HG02943 (cell line): ENCODE results near the gene GSK3B.
"Not testable (repeated sequence)": the region's sequence is repeated elsewhere in the genome, so short reads cannot be mapped to it uniquely, and the experiment has no call there.

ENCODE experiments used
- ATAC-seq: cut with Tn5 transposase; IDR thresholded peaks from one replicate; pipeline ENCODE4 v1.9.1; 2021; ENCODE audit warnings: mild to moderate bottlenecking, low read depth, moderate library complexity; ENCODE audit not compliant: unreplicated experiment

GSK3B gene

GRCh38 chr3:120057626-120058025 lies 36.6 kb downstream of the GSK3B start:
- peak; percentile 71 for ATAC-seq

GRCh38 chr3:120057029-120057428 lies 37.2 kb downstream of the GSK3B start:
- no peak for ATAC-seq

DNA sequence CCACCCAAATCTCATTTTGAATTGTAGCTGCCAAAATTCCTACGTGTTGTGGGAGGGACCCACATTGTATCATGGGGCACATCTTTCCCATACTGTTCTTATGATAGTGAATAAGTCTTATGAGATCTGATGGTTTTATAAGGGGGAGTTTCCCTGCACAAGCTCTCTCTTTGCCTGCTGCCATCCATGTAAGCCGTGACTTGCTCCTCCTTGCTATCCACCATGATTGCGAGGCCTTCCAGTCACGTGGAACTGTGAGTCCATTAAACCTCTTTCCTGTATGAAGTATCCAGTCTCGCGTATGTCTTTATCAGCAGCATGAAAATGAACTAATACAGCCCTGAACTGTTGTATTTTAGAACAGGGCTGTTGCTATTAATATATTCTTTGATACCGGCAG lies 40.6 kb downstream of the GSK3B start:
- not testable (repeated sequence) for ATAC-seq

GRCh38 chr3:120052677-120053076 lies 41.6 kb downstream of the GSK3B start:
- ATAC-seq, result peak; percentile 31

GRCh38 chr3:120052225-120052624 lies 42.0 kb downstream of the GSK3B start:
- ATAC-seq, result peak; percentile 82

GRCh38 chr3:120051570-120051969 lies 42.7 kb downstream of the GSK3B start:
- not testable (repeated sequence) for ATAC-seq

- no peak for ATAC-seq
These were observed 44.2 kb downstream of the GSK3B start for GRCh38 chr3:120049881-120050539.

DNA sequence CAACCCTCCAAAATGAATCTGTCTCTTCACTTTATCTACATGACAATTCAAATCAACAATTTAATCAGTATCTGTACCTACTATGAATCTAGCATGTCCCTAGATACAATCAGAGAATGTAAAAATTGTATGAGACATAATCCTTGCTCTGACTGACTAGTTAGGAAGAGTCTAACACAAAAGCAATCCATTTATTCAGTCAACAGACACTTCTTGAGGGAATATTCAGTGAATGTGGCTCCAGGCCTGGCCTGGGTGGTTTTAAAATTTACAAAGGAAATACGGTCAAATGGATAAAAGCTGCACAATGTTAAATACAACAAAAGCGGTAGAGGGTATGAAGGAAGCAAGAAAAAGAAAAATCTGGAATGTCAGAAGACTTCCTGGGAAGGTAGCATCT lies 45.2 kb downstream of the GSK3B start:
- ATAC-seq, result no peak

GRCh38 chr3:120048355-120049041 lies 45.7 kb downstream of the GSK3B start:
- no peak for ATAC-seq

- no peak for ATAC-seq
These were observed 46.6 kb downstream of the GSK3B start for GRCh38 chr3:120047686-120048085.

DNA sequence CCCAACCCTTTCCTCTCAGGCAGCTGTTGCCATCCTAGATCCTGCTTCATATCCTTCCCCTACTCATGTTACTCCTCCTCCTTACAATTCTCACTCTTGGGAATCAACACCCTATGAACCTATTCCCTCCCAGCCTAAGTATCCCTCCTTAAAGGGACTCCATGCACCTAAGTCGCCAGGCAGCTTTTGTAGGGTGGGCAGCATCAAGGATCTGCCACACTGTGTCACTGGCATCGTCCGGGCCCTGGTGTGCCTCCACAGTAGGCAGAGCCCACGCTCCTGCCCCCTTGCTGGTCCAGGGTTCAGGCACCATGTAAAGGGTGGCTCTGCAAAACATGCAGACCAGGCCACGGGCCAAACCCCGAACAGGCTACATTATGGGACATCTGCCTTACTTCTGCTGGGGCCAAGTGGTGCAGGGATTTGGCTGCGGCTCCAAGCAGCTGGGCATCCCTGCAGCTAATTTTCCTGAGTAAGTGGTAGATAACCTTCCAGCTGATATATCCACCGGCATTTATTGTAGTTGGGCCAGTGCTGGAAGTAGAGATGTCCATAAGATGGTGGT lies 53.4 kb downstream of the GSK3B start:
- no peak for ATAC-seq

GRCh38 chr3:120039642-120040610 lies 54.3 kb downstream of the GSK3B start:
- no peak for ATAC-seq

GRCh38 chr3:120033596-120033995 lies 60.7 kb downstream of the GSK3B start:
- ATAC-seq, result no peak

DNA sequence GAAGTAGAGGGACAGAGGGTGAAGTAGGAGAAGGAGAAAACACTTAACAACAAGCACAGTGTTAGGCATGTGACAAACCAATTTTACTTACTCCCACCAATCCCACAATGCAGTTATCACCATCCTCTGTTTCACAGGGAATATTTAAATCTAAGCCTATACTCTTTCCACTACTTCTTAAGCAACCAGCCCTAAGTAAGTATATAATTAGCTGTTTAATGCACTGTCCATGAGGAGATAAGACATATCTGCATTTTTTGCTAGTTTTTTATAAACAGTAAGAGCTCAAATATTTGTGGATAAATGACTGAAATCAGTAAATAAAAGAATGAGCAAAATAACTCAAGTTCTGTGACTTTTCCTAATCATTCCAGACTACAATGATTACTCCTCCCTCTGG lies 62.7 kb downstream of the GSK3B start:
- no peak for ATAC-seq

DNA sequence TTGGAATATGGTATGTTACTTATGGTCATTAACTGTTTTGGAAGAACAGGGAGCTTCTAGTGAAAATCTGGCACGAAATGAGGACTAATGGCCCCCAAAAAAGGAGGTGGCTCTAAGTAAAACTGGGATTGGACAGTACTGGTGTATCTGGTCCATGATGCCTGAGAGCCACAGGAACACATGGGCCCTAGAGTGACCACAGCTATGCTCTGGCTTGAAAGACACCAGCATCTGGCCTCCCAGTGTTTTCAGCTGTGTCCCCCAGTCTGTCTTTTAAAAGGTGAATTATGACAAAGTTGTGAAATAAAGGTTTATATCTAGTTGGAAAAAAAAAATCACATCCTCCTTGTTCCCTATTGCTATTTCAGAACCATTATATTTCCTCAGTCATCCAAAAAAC lies 64.5 kb downstream of the GSK3B start:
- no peak for ATAC-seq

DNA sequence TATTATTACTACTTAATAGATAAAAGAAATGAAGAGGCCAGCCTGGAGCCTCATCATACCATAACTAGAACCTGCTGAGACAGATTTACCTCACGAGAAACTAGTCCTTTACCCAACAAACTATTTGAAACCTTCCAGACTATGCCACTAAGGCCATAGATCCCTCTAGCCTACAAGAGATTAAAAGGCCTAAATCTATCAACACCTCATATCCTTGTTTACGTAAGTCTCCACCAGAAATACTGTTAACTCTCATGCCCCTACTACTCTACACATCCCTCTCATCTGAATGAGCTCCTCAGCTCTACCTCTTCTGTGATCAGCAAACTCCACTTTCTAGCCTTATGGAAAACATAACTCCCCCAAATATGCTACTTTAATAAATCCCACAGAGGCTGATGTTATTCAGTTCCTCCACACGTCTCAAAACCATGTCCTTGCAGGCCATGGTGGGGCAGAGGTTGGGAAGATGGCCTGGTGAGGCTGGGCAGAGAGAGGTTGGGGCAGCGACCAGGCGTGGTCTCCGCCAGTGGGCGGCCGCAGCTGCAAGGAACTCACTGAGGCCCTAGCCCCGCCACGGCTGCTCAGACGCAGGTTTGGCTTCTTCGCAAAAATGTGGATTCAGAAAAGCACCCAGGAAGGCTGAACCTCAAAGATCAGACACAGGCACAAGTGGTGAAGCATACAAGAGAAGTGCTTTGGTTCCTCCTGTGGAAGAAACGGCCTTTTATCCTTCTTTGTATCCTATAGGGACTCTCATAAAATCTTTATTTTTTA lies 65.8 kb downstream of the GSK3B start:
- ATAC-seq, result no peak

DNA sequence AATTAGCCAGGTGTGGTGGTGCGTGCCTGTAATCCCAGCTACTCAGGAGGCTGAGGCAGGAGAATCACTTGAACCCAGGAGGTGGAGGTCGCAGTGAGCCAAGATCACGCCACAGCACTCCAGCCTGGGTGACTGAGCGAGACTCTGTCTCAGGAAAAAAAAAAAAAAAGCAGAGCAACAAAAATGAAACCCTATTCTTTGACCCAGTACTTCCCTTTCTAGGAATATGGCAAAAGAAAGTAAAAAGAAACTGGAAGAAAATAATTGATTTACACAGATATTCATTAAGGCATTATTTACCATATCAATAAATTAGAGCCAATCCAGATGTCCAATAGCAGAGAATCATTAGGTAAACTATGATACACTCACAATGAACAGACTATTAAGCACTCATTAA lies 67.0 kb downstream of the GSK3B start:
- no peak for ATAC-seq

DNA sequence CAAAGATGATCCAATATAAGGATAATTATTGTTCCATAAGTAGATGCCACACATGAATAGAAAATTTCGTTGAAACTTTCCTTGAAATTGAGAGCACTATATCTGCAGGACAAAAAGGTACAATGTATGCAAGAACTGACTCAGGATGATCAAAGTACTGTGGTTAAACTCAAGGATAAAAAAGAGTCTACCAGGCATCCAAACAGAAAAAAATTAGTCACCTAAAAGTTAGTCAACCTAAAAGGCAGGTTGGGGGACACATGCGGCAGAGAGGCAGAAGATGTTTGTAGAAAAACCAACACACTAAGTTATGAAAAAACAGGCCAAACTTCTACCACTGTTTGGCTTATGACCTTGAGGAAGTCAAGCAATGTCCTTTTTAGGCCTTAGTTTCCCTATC lies 68.7 kb downstream of the GSK3B start:
- ATAC-seq, result no peak

DNA sequence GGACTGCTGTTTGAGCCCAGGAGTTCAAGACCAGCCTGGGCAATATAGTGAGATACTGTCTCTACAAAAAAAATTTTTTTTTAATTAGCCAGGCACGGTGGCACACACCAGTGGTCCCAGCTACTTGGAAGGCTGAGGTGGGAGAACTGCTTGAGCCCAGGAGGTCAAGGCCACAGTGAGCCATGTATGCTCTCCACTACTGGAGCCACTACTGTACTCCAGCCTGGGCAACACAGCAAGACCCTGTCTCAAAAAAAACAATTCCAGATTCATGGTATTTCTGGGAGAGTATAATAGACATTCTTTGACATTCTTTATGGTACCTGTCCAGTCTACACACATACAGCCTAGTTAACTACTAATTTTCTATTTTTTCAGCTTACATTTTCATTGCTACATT lies 70.1 kb downstream of the GSK3B start:
- no peak for ATAC-seq

DNA sequence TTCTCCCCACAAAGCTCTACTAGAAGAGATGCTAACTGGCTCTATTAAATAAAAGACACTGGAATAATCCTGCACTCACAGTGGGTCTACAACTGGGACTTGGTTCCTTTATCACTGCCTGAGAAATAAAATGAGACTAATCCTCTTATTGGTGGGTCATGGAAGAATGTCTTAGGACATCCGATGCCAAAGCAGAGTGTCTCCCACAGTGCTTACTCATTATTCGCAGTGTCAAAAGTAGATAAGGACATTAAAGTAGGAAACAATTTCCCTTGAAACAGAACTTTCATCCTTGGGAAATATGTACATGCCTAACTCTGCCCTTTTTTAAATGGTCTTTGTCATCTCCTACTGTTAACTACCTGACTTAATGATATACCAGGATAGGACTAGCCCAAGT lies 71.5 kb downstream of the GSK3B start:
- ATAC-seq, result no peak
